K562 (cell line): Measurements from ENCODE around the gene TTN. TPM values are rescaled to one million over a fixed set of nuclear protein-coding genes. Genes with fewer than 3 reads are reported as not detected.

ENCODE experiments used
- C11orf30 ChIP-seq: fragments of 450-650 bp; IDR thresholded peaks from 2 replicates; pipeline ENCODE4 v1.6.1; 2016; ENCODE audit warnings: low read depth, mild to moderate bottlenecking
- CREM ChIP-seq: IDR thresholded peaks from 2 replicates; pipeline ENCODE4 v1.6.1; 2014; ENCODE audit warnings: antibody characterized with exemption, low read depth
- ELK3 ChIP-seq: fragments of 450-650 bp; formaldehyde crosslinking; IDR thresholded peaks from 2 replicates; pipeline ENCODE4 v1.4.0; 2020; ENCODE audit warnings: mild to moderate bottlenecking
- EWSR1 ChIP-seq: fragments of 450-650 bp; IDR thresholded peaks from 2 replicates; pipeline ENCODE4 v1.6.1; 2018; ENCODE audit warnings: borderline replicate concordance, mild to moderate bottlenecking, low read depth, moderate library complexity; ENCODE audit not compliant: partially characterized antibody
- IRF2 ChIP-seq: sonication (generic); formaldehyde crosslinking; IDR thresholded peaks from 2 replicates; pipeline ENCODE4 v1.8.1; 2022; ENCODE audit warnings: mild to moderate bottlenecking, missing genetic modification reagents
- KLF1 ChIP-seq: fragments of 450-650 bp; IDR thresholded peaks from 2 replicates; pipeline ENCODE4 v1.6.1; 2016; ENCODE audit warnings: missing genetic modification characterization, missing compliant biosample characterization
- KLF6 ChIP-seq: fragments of 250-450 bp; sonication (Bioruptor Pico); IDR thresholded peaks from 2 replicates; pipeline ENCODE4 v1.4.0; 2020; ENCODE audit warnings: mild to moderate bottlenecking, moderate library complexity, borderline replicate concordance
- RAD21 ChIP-seq, 2 experiments: fragments of 250-450 bp in 1 of 2; fragments of 450-650 bp in 1 of 2; sonication (Bioruptor Pico) in 1 of 2; formaldehyde crosslinking in 1 of 2; IDR thresholded peaks in 1 of 2; conservative IDR thresholded peaks in 1 of 2; 2 replicates each; pipeline versions ENCODE4 v1.4.0 to v1.8.0; 2020 to 2022; ENCODE audit warnings: mild to moderate bottlenecking in 2 of 2, moderate library complexity in 1 of 2
- SMARCA4 ChIP-seq: fragments of 450-650 bp; IDR thresholded peaks from 2 replicates; pipeline ENCODE4 v1.6.1; 2016
- UBTF ChIP-seq, 2 experiments: IDR thresholded peaks; 2 replicates each; pipeline ENCODE4 v1.6.1; 2012; ENCODE audit warnings: improper control_type of control experiment in 2 of 2, low read depth in 2 of 2, low read length in 2 of 2, borderline replicate concordance in 1 of 2
- ZNF175 ChIP-seq: fragments of 200-800 bp; sonication (Bioruptor generic); IDR thresholded peaks from 2 replicates; pipeline ENCODE4 v1.6.1; 2016; ENCODE audit warnings: low read depth, mild to moderate bottlenecking, missing genetic modification characterization, missing compliant biosample characterization
- ZNF316 ChIP-seq: fragments of 450-650 bp; IDR thresholded peaks from 2 replicates; pipeline ENCODE4 v1.6.1; 2016
- ZNF318 ChIP-seq, 2 experiments: fragments of 450-650 bp; IDR thresholded peaks; 2 replicates each; pipeline ENCODE4 v1.6.1; 2016; ENCODE audit warnings: mild to moderate bottlenecking in 2 of 2, borderline replicate concordance in 1 of 2, low read depth in 1 of 2, moderate library complexity in 1 of 2
- ZNF583 ChIP-seq: fragments of 250-450 bp; sonication (Bioruptor Pico); IDR thresholded peaks from 2 replicates; pipeline ENCODE4 v1.4.0; 2020
- ZNF586 ChIP-seq: fragments of 450-650 bp; formaldehyde crosslinking; conservative IDR thresholded peaks from 2 replicates; pipeline ENCODE4 v1.4.0; 2020; ENCODE audit warnings: mild to moderate bottlenecking, moderate library complexity
- polyA plus RNA-seq, 8 experiments: library from polyadenylated mRNA; depleted of rRNA in 4 of 8; stranded (reverse) in 5 of 8; unstranded in 3 of 8; fragments of >200 nt; fragmentation: Nextera tagmentation in 2 of 8; fragmentation: Illumina TruSeq in 1 of 8; extraction: Ambion mirVana in 2 of 8; extraction: Trizol in 1 of 8; gene quantifications; 2 replicates each; pipeline versions ENCODE4 v1.2.1 to v1.2.3, GENCODE V29; 2011 to 2014; ENCODE audit warnings: inconsistent platforms in 1 of 8, missing spikeins in 1 of 8
- total RNA-seq, 7 experiments: library from RNA; depleted of rRNA in 6 of 7; stranded (reverse); fragments of >200 nt in 6 of 7; fragmentation: Illumina TruSeq in 2 of 7; extraction: Trizol in 2 of 7; gene quantifications; 2 replicates each; pipeline versions ENCODE4 v1.2.1 to v1.2.3, GENCODE V29; 2011 to 2021; ENCODE audit warnings: low replicate concordance in 1 of 7

The TTN gene
- total and polyA plus RNA-seq, 9 of the 15 experiments (the other 6 are each of a cell fraction or from before 2014, with no cell fraction given) = under 0.01 to 0.20 (median 0.04) TPM; not detected in 1

- no peak for TF ChIP-seq KLF6 (CRISPR knock-in tag)
- TF ChIP-seq ZNF586 = no peak
- no peak for TF ChIP-seq UBTF (IDR thresholded peaks at IDR 0.05; ENCODE audit: borderline replicate concordance in 1 of 2, low read depth in 2 of 2, low read length in 2 of 2)
- TF ChIP-seq ZNF316 = peak; percentile 65
- TF ChIP-seq EWSR1 = no peak
- TF ChIP-seq KLF1 = no peak
- peak; percentile 65; the same call in 1 of the 2 replicates for TF ChIP-seq C11orf30
- TF ChIP-seq CREM = peak; percentile 18; the same call in 1 of the 2 replicates
- no peak for TF ChIP-seq ZNF583 (CRISPR knock-in tag)
- no peak for TF ChIP-seq ELK3
- TF ChIP-seq ZNF318 (IDR thresholded peaks at IDR 0.05; ENCODE audit: borderline replicate concordance in 1 of 2, low read depth in 1 of 2) = no peak
- no peak for TF ChIP-seq SMARCA4
- TF ChIP-seq RAD21 (CRISPR knock-in tag; conservative IDR thresholded peaks at IDR 0.05 in 1 of 2, IDR thresholded peaks at IDR 0.05 in 1 of 2) = peak in 1 of 2 experiments; percentile 9; a peak in 1 of 4 replicates
- no peak for TF ChIP-seq IRF2 (CRISPR knock-in tag)
- TF ChIP-seq ZNF175 = no peak
Observed at GRCh38 chr2:178484245-178485041, 322.8 kb downstream of the TTN start (continued).
